Measurements from ENCODE around the gene DYNC1H1. TPM values are rescaled to one million over a fixed set of nuclear protein-coding genes. Genes with fewer than 3 reads are reported as not detected.
A peak's percentile ranks its signal among the peaks of the same experiment; 100 is the strongest.

Gene DYNC1H1
- total RNA-seq, 1 experiment from 2014 or later = 438 TPM

- Mint-ChIP-seq H3K9me3 (no peaks in the 10 kb centered on the region), H3K27me3 (ENCODE audit: low read depth) (peaks cover 8% of the 10 kb centered on the region), H3K4me3 (no peak overlapping the region), H3K27ac (peak overlapping the region; percentile 95), H3K36me3 (peaks cover 12% of the 10 kb centered on the region), H3K4me1 (peaks cover 23% of the 10 kb centered on the region)
- CTCF ChIA-PET = interaction anchor here (1.3 kb wide), 1 partner anchor 197 kb away, joined by 3 read pairs; no protein-coding TSS in a partner anchor
- no peak for ATAC-seq
- POLR2A ChIA-PET = no interaction called here
- no peak for TF ChIP-seq ZNF138 (CRISPR knock-in tag; conservative IDR thresholded peaks at IDR 0.05)
- no peak for TF ChIP-seq TEAD4 (CRISPR knock-in tag; IDR thresholded peaks at IDR 0.05)
- TF ChIP-seq GTF2I (CRISPR knock-in tag; conservative IDR thresholded peaks at IDR 0.05) = no peak
- no peak for TF ChIP-seq PRDM15 (CRISPR knock-in tag; IDR thresholded peaks at IDR 0.05)
- TF ChIP-seq ZNF232 (CRISPR knock-in tag; IDR thresholded peaks at IDR 0.05) = no peak
- no peak for TF ChIP-seq TEAD1 (CRISPR knock-in tag; IDR thresholded peaks at IDR 0.05)
- no peak for TF ChIP-seq ZNF425 (CRISPR knock-in tag; conservative IDR thresholded peaks at IDR 0.05)
- TF ChIP-seq ATF2 (CRISPR knock-in tag; IDR thresholded peaks at IDR 0.05; ENCODE audit: borderline replicate concordance, low read depth) = no peak
- no peak for TF ChIP-seq SMAD4 (CRISPR knock-in tag; IDR thresholded peaks at IDR 0.05)
- no peak for TF ChIP-seq GABPB1 (CRISPR knock-in tag; IDR thresholded peaks at IDR 0.05)
- no peak for TF ChIP-seq HMGA2 (CRISPR knock-in tag; IDR thresholded peaks at IDR 0.05)
- no peak for TF ChIP-seq FOXK1 (CRISPR knock-in tag; IDR thresholded peaks at IDR 0.05)
- no peak for TF ChIP-seq E2F5 (CRISPR knock-in tag; IDR thresholded peaks at IDR 0.05)
- no peak for TF ChIP-seq USF2 (CRISPR knock-in tag; IDR thresholded peaks at IDR 0.05)
- DNase-seq (ENCODE audit: low spot score) = no peak
Observed at GRCh38 chr14:101968186-101968585, 3.8 kb downstream of the DYNC1H1 start.

GRCh38 chr14:101969481-101969880 is 5.1 kb downstream of the DYNC1H1 start:
- POLR2A ChIA-PET = interaction anchor here (0.6 kb wide), 1 partner anchor 337 kb away, joined by 5 read pairs; no protein-coding TSS in a partner anchor
- no peak for DNase-seq (ENCODE audit: low spot score)
- no peaks in the 10 kb centered on the region for H3K9me3 Mint-ChIP-seq
- H3K27ac Mint-ChIP-seq = no peak overlapping the region
- CTCF ChIA-PET = interaction anchor here (1.3 kb wide), 1 partner anchor 198 kb away, joined by 3 read pairs; no protein-coding TSS in a partner anchor
- H3K4me1 Mint-ChIP-seq = peaks cover 18% of the 10 kb centered on the region
- H3K27me3 Mint-ChIP-seq (ENCODE audit: low read depth) = no peaks in the 10 kb centered on the region
- ATAC-seq = no peak
- no peak overlapping the region for H3K4me3 Mint-ChIP-seq
- peaks cover 12% of the 10 kb centered on the region for H3K36me3 Mint-ChIP-seq
- TF ChIP-seq CREB1 (CRISPR knock-in tag; IDR thresholded peaks at IDR 0.05) = no peak
- no peak for TF ChIP-seq JUN (CRISPR knock-in tag; IDR thresholded peaks at IDR 0.05)
- no peak for TF ChIP-seq ZNF121 (CRISPR knock-in tag; IDR thresholded peaks at IDR 0.05)
- TF ChIP-seq ATF1 (CRISPR knock-in tag; IDR thresholded peaks at IDR 0.05) = no peak
- TF ChIP-seq HMGA2 (CRISPR knock-in tag; IDR thresholded peaks at IDR 0.05) = no peak
- TF ChIP-seq ZMAT4 (CRISPR knock-in tag; IDR thresholded peaks at IDR 0.05) = no peak
- TF ChIP-seq KAT7 (CRISPR knock-in tag; IDR thresholded peaks at IDR 0.05; ENCODE audit: borderline replicate concordance) = no peak
- TF ChIP-seq USF1 (CRISPR knock-in tag; IDR thresholded peaks at IDR 0.05) = no peak
- no peak for TF ChIP-seq ATF6 (CRISPR knock-in tag; IDR thresholded peaks at IDR 0.05)
- TF ChIP-seq ZBTB43 (CRISPR knock-in tag; IDR thresholded peaks at IDR 0.05) = no peak
